ENCODE data around the gene MAGEC1. TPM values are rescaled to one million over a fixed set of nuclear protein-coding genes. Genes with fewer than 3 reads are reported as not detected.

MAGEC1 gene
- total RNA-seq, 1 experiment from 2014 or later: not detected

GRCh38 chrX:141945426-141945825, 41.7 kb downstream of the MAGEC1 start:
- DNase-seq: no peak
- H2AK5ac ChIP-seq (ENCODE audit: insufficient read length, low read length): no peak overlapping the region
- Mint-ChIP-seq H3K27ac (no peak overlapping the region), H3K36me3 (ENCODE audit: insufficient read depth in 1 of 3, low read depth in 3 of 3) (no peaks in the 10 kb centered on the region), H3K9me3 (peaks cover 39 to 43% of the 10 kb centered on the region in 2 experiments), H3K4me3 (no peak overlapping the region), H3K4me1 (no peaks in the 10 kb centered on the region), H3K27me3 (ENCODE audit: low read depth) (no peaks in the 10 kb centered on the region)
- no peak overlapping the region for H3K18ac ChIP-seq (ENCODE audit: insufficient read length, low read depth, low read length)
- no peaks in the 10 kb centered on the region for H3K4me1 ChIP-seq (ENCODE audit: insufficient read depth, low read length)
- H3K27me3 ChIP-seq (ENCODE audit: insufficient read depth, low read length): no peaks in the 10 kb centered on the region
- no peak overlapping the region for H2BK20ac ChIP-seq (ENCODE audit: low read depth, low read length, poor library complexity, severe bottlenecking)
- no peak overlapping the region for H2AFZ ChIP-seq (ENCODE audit: low read length)
- H3K14ac ChIP-seq (ENCODE audit: insufficient read depth, low read length): no peak overlapping the region
- no peak overlapping the region for H3K23ac ChIP-seq (ENCODE audit: insufficient read length, low read depth, low read length)
- H3K27ac ChIP-seq (ENCODE audit: insufficient read length, low read depth, low read length): no peak overlapping the region
- H3K4ac ChIP-seq (ENCODE audit: low read depth, low read length): no peak overlapping the region
- no CpG with 5 or more reads among the region's 7 CpGs for WGBS (ENCODE audit: extremely low coverage, insufficient read length, low lambda C conversion rate)
- TF ChIP-seq CTCF (conservative IDR thresholded peaks at IDR 0.05): no peak
- H3K79me1 ChIP-seq (ENCODE audit: insufficient read depth, low read depth, low read length, poor library complexity, severe bottlenecking): no peaks in the 10 kb centered on the region
- H3T11ph ChIP-seq (ENCODE audit: low read length): no peak overlapping the region
- no peak overlapping the region for H3K4me2 ChIP-seq (ENCODE audit: insufficient read depth, insufficient read length, low read length)
- no peaks in the 10 kb centered on the region for H3K23me2 ChIP-seq (ENCODE audit: insufficient read length, low read depth, low read length, poor library complexity, severe bottlenecking)
- no peak overlapping the region for H2BK12ac ChIP-seq (ENCODE audit: insufficient read length, low read depth, low read length)
- no peak overlapping the region for H2BK15ac ChIP-seq (ENCODE audit: low read depth, low read length)
- H4K91ac ChIP-seq (ENCODE audit: insufficient read length, low read depth, low read length): no peak overlapping the region
- no peak overlapping the region for H2BK120ac ChIP-seq (ENCODE audit: low read depth, low read length, poor library complexity, severe bottlenecking)
- no peaks in the 10 kb centered on the region for H3K79me2 ChIP-seq (ENCODE audit: insufficient read depth, low read length)
- no peaks in the 10 kb centered on the region for H3K9me3 ChIP-seq (ENCODE audit: control insufficient read depth, low read depth, low read length)
- H4K5ac ChIP-seq (ENCODE audit: insufficient read length, low read depth, low read length): no peak overlapping the region
- H3K9ac ChIP-seq (ENCODE audit: extremely low read depth, insufficient read length, low read length): no peak overlapping the region
- H4K20me1 ChIP-seq (ENCODE audit: control insufficient read depth, insufficient read depth, insufficient read length): no peaks in the 10 kb centered on the region
- no peak overlapping the region for H4K8ac ChIP-seq (replicated peaks; ENCODE audit: insufficient read length, low read depth, low read length)
- H3K56ac ChIP-seq (ENCODE audit: insufficient read length, low read depth, low read length): no peak overlapping the region
- no peak overlapping the region for H2BK5ac ChIP-seq (ENCODE audit: insufficient read length, low read length)

All from H9 (cell line).